Activated T-helper 1 cell treated with Interleukin-2 at 50 U/mL for 16 hours (primary cell): Measurements from ENCODE around the gene PPM1D.
"Not testable (repeated sequence)": the region's sequence is repeated elsewhere in the genome, so short reads cannot be mapped to it uniquely, and the experiment has no call there.

Source experiments
- DNase-seq: peaks from one replicate; pipeline ENCODE4 v3.0.0-alpha.2; 2020; ENCODE audit warnings: low read depth

The PPM1D gene

DNA sequence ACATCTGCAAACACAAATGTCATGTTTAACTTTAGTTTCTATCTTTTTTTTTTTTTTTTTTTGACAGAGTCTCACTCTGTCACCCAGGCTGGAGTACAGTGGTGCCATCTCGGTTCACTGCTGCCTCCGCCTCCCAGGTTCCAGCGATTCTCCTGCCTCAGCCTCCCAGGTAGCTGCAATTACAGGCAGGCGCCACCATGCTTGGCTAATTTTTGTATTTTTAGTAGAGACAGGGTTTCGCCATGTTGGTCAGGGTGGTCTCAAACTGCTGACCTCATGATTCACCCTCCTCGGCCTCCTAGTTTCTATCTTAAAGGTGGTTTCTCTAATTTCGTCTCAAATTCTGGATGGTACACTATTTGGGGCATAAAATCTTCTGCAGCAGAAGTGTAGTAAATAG, 5.8 kb upstream of the PPM1D start:
- not testable (repeated sequence) for DNase-seq

GRCh38 chr17:60594734-60595133, 5.3 kb upstream of the PPM1D start:
- DNase-seq: no peak

DNA sequence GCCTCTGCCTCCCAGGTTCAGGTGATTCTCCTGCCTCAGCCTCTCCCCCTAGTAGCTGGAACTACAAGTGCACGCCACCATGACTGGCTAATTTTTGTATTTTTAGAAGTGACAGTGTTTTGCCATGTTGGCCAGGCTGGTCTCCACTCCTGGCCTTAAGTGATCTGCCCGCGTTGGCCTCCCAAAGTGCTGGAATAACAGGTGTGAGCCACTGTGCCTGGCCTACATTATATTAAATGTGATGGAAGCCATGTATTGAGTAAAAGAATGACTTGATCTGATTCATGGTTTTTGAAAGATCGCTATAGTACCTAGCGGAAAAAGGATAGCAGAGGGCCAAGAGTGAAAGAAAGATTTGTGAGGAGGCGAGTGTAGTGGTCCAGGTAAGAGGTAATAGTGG, 2.7 kb upstream of the PPM1D start:
- no peak for DNase-seq

DNA sequence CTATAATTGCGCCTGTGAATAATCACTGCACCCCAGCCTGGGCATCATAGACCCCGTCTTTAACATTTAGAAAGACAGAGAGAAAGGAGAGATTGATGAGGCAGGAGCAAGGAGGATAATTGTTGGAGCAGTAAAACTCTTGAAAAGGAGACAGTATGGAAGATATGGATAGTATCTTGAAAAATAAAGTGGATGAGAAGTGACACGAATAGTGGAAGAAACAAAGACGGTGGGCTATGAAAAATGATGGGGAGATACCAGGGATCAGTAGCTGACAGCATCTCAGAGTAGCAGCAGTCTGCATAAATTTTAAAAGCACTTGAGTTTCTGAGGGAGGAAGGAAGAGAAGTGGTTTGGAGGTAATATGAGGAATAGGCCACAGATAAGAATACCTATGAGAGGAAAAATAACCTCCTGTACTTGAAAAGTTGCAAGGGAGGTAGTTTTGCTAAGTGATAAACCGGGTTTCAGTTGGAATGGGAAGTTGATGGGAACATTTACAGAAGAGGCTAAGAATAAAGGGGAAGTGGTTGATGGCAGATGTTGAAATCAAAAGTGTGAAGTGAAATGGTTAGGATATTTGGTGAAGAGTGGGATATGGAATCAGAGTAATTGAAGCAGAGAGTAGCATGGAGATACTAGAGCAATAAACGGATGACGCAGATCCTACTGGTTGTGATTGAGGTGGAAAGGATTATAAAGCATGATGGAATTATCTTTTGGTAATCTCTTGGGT, 1.8 kb upstream of the PPM1D start:
- no peak for DNase-seq

GRCh38 chr17:60599220-60599619, 773 bp upstream of the PPM1D start:
- no peak for DNase-seq

DNA sequence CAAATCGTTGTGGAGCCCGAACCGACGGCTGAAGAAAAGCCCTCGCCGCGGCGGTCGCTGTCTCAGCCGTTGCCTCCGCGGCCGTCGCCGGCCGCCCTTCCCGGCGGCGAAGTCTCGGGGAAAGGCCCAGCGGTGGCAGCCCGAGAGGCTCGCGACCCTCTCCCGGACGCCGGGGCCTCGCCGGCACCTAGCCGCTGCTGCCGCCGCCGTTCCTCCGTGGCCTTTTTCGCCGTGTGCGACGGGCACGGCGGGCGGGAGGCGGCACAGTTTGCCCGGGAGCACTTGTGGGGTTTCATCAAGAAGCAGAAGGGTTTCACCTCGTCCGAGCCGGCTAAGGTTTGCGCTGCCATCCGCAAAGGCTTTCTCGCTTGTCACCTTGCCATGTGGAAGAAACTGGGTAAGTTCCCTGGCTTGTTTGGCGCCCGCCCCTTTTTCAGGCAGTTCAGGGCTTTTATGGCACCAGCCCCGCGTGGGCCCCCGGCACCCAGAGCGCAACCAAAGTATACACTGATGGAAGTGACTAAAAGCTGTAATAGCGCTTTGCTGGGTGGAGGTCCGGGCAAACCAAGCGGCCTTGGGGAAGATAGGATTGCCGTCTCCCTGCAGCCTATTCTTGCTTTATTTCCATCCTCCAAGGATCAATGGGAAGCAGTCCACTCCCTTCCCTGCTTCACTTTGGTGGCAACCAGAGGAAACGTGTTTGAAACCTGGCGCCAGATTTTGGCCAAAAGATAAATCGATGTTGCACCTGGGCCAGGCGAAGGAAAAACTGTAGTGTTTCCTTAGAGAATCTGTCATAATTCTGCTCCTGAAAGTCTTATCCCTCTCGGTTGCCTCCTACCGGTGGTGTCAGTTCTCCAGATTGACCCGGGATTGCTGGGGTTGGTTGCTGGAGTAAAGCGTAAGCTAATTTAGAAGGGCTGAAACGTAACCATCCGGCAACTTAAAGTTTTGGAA, 775 bp downstream of the PPM1D start:
- DNase-seq: peak; percentile 17

GRCh38 chr17:60601447-60602384, 1.7 kb downstream of the PPM1D start:
- peak; percentile 1 for DNase-seq

DNA sequence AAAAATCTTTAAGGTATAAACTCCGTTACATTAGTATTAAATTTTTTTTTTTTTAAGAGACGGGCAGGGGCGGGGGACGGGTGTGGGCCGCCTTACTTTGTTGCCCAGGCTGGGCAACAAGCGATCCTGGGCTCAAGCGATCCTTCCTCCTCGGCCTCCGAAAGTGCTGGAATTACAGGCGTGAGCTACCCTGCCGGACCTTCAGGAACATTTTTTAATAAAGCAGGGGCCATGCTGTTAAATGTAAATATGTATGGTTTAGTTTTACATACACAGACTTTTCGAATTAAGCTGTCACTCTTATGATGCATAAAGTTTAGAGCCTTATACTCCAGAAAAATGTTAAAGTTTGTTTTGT, 2.4 kb downstream of the PPM1D start:
- DNase-seq: no peak

DNA sequence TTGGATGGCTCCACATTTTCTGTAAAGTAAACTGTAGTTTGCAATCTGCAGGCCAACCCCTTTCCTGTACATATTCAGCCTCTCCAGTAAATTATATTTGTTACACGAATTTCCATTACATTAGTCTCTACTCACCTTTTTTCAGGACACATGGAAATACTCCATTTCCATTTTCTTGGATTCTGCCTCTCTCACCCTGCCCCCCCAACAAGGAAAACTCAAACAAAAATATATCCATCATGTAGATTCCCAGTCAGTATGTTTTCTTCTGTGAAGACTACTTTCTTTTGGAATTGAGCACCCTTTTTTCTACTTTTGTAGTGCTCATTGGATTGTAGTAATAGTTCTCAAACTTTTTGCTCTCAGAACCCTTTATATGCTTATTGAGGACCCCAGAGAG, 2.9 kb downstream of the PPM1D start:
- no peak for DNase-seq

- DNase-seq: not testable (repeated sequence)
Observed at GRCh38 chr17:60603477-60603876, 3.5 kb downstream of the PPM1D start.

DNA sequence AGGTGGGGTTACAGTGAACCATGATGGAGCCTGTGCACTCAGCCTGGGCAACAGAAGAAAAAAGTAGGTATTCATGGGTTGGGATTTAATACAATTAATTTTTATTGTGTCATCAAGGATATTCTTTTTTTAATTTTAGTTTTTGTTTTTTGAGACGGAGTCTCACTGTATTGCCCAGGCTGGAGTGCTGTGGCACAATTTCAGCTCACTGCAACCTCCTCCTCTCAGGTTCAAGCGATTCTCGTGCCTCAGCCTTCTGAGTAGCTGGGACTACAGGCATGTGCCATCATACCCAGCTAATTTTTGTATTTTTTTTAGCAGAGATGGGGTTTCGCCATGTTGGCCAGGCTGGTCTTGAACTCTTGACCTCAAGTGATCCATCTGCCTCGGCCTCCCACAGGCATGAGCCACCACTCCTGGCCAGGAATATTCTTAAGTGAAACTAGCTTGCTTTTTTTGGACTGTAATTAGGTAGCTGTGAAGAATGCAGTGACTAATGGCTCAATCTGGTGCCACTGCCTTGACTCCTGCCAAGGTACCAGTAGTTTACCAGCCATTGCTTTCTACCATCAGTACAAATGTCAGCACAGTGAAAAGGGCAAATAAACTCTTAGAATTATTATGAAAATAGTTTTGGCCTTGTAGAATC, 4.8 kb downstream of the PPM1D start:
- no peak for DNase-seq

DNA sequence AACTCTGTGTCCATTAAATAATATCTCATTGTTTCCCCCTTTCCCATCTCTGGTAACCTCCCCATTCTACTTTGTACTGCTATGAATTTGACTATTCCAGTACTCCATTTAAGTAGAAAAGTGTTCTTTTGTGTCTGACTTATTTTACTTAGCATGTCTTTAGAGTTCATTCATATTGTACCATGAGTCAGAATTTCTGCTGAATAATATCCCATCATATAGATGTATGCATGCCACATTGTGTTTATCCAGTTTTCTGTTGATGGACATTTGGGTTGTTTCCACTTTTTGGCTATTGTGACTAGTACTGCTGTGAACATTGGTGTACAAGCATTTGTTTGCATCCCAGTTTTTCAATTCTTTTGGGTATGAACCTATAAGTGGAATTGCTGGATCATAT, 6.0 kb downstream of the PPM1D start:
- DNase-seq: no peak

- no peak for DNase-seq
Observed at GRCh38 chr17:60610473-60610872, 10.5 kb downstream of the PPM1D start.

GRCh38 chr17:60611321-60611720, 11.3 kb downstream of the PPM1D start:
- not testable (repeated sequence) for DNase-seq

DNA sequence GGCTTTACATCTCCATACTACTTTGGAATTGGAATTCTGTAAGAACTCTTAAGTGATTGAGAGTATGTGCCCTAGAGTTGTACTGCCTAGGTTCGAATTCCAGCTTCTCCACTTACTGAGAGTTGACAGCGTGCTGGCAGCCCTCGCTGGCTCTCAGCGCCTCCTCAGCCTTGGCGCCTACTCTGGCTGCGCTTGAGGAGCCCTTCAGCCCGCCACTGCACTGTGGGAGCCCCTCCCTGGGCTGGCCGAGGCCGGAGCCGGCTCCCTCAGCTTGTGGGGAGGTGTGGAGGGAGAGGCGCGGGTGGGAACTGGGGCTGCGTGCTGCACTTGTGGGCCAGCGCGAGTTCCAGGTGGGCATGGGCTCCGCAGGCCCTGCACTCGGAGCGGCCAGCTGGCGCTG, 13.3 kb downstream of the PPM1D start:
- DNase-seq: no peak

GRCh38 chr17:60613796-60614195, 13.8 kb downstream of the PPM1D start:
- not testable (repeated sequence) for DNase-seq

DNA sequence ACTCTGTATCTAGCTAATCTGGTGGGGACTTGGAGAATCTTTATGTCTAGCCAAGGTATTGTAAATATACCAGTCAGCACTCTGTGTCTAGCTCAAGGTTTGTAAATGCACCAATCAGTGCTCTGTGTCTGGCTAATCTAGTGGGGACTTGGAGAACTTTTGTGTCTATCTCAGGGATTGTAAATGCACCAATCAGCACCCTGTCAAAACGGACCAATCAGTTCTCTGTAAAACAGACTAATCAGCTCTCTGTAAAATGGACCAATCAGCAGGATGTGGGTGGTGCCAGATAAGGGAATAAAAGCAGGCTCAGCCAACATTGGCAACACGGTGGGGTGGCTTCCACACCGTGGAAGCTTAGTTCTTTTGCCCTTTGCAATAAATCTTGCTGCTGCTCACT, 14.3 kb downstream of the PPM1D start:
- not testable (repeated sequence) for DNase-seq

- no peak for DNase-seq
Observed at GRCh38 chr17:60615108-60615507, 15.1 kb downstream of the PPM1D start.

GRCh38 chr17:60615840-60616239, 15.8 kb downstream of the PPM1D start:
- no peak for DNase-seq

- no peak for DNase-seq
Observed at GRCh38 chr17:60618080-60618479, 18.1 kb downstream of the PPM1D start.

DNA sequence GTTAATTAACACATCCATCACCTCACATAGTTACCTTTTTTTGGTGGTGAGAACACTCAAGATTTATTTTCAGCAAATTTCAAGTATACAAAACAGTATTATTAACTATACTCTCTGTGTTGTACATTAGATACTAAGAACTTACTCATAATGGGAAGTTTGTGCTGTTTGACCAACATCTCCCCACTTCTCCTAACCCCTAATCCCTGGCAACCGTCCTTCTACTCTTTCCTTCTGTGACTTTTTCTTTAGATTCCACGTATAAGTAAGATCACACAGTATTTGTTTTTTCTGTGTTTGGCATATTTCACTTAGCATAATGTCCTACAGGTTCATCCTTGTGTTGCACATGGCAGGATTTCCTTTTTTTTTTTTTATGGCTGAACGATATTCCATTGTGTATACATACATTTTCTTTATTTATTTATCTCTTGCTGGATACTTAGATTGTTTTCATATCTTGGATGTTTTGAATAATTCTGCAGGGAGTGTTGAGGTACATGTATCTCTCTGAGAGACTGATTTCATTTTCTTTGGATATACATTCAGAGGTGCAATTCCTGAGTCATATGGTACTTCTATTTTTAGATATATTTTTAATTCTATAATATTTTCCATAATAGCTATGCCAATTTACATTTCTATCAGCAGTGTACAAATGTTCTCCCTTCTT, 19.0 kb downstream of the PPM1D start:
- DNase-seq: no peak
